ENCODE measurements around the gene MRPL49. TPM values are rescaled to one million over a fixed set of nuclear protein-coding genes. Genes with fewer than 3 reads are reported as not detected.

Gene MRPL49
- total and polyA plus RNA-seq, 2 donors (not counting 1 experiment from before 2014, with no cell fraction given): 39.6 to 48.5 TPM

GRCh38 chr11:65114538-65115171 lies 7.5 kb upstream of the MRPL49 start:
- TF ChIP-seq EZH2 (IDR thresholded peaks at IDR 0.05; ENCODE audit: borderline replicate concordance, insufficient read depth, low read depth, low read length, poor library complexity, severe bottlenecking) (no peak), CTCF (IDR thresholded peaks at IDR 0.05) (no peak)

More at GRCh38 chr11:65114538-65115171, 7.5 kb upstream of the MRPL49 start:
- peaks cover 68% of the 10 kb centered on the region for H3K4me1 Mint-ChIP-seq
- H3K27ac Mint-ChIP-seq: peak overlapping the region; percentile 32
- no peak overlapping the region for H3K27ac ChIP-seq (ENCODE audit: low read length in 2 of 2)
- no peak overlapping the region for H2AFZ ChIP-seq (ENCODE audit: insufficient read depth, low read depth, low read length, poor library complexity, severe bottlenecking)
- no peaks in the 10 kb centered on the region for H3K27me3 Mint-ChIP-seq
- H3K4me2 ChIP-seq (replicated peaks; ENCODE audit: low read depth, low read length, poor library complexity, severe bottlenecking): no peak overlapping the region
- ChIA-PET CTCF (interaction anchor here (4.6 to 7.7 kb wide), 3 partner anchors 12 to 66 kb away, joined by 20 to 118 read pairs (median 96); partner anchors contain the start of genes CAPN1 and VPS51), POLR2A (interaction anchor here (0.6 to 1.5 kb wide), 2 partner anchors 8 to 67 kb away, joined by 3 to 7 read pairs; partner anchors contain the start of gene CAPN1)
- H3K9me3 Mint-ChIP-seq (ENCODE audit: insufficient read depth): no peaks in the 10 kb centered on the region
- H3K79me2 ChIP-seq (ENCODE audit: control insufficient read depth, insufficient read depth, low read length): peaks cover 56% of the 10 kb centered on the region
- peaks cover 0 to 29% of the 10 kb centered on the region in 2 experiments for H3K36me3 ChIP-seq (replicated peaks in 1 of 2; ENCODE audit: control extremely low read depth in 1 of 2, control insufficient read depth in 1 of 2, extremely low read depth in 1 of 2, insufficient read depth in 2 of 2, low read length in 1 of 2)
- no peaks in the 10 kb centered on the region for H3K27me3 ChIP-seq (replicated peaks in 1 of 4; ENCODE audit: control extremely low read depth in 1 of 4, control insufficient read depth in 3 of 4, insufficient read depth in 4 of 4, low read length in 3 of 4)
- intact Hi-C loops (cut with micrococcal nuclease): loop anchor here (5.0 to 10.0 kb wide), 5 partner anchors 148 to 500 kb away; partner anchors contain the start of genes ATG2A, MAP3K11, PCNX3 and POLA2
- DNase-seq (no peak), ATAC-seq (ENCODE audit: low read depth) (no peak)
- peak overlapping the region; percentile 89 for H3K4me3 Mint-ChIP-seq
- H3K9me3 ChIP-seq (ENCODE audit: control extremely low read depth in 1 of 3, control insufficient read depth in 2 of 3, insufficient read depth in 1 of 3, low read length in 2 of 3): no peaks in the 10 kb centered on the region
- 99% methylated on average over 11 of the region's 11 CpGs for WGBS (ENCODE audit: insufficient coverage)
- H3K4me1 ChIP-seq (ENCODE audit: control insufficient read depth in 2 of 2, insufficient read depth in 2 of 2, low read length in 2 of 2): peaks cover 32 to 66% of the 10 kb centered on the region in 2 donors
- no peak overlapping the region for H3K9ac ChIP-seq (ENCODE audit: low read length)
- peaks cover 46% of the 10 kb centered on the region for H4K20me1 ChIP-seq (ENCODE audit: control insufficient read depth, insufficient read depth, low read length, poor library complexity, severe bottlenecking)
- H3K4me3 ChIP-seq (ENCODE audit: control extremely low read depth in 1 of 5, extremely low read depth in 1 of 5, insufficient read depth in 1 of 5, low read depth in 2 of 5, low read length in 4 of 5): no peak overlapping the region

Data from B cell (primary cell).